Medulla oblongata (tissue), 1 donor: ENCODE data around the gene CRTC2.
"Not testable (repeated sequence)": the region's sequence is repeated elsewhere in the genome, so short reads cannot be mapped to it uniquely, and the experiment has no call there.

Experiments
- DNase-seq: peaks from one replicate; pipeline ENCODE4 v3.0.0-alpha.2; 2015; ENCODE audit errors: extremely low spot score

CRTC2 gene

GRCh38 chr1:153928791-153929341, 29.5 kb downstream of the CRTC2 start:
- peak; percentile 91 for DNase-seq

GRCh38 chr1:153928245-153928644, 30.2 kb downstream of the CRTC2 start:
- DNase-seq, result peak; percentile 20

GRCh38 chr1:153926405-153926804, 32.0 kb downstream of the CRTC2 start:
- no peak for DNase-seq

- DNase-seq, result peak; percentile 100
Measured at GRCh38 chr1:153922972-153923925, 35.2 kb downstream of the CRTC2 start, which contains the start of gene GATAD2B. TSS of gene GATAD2B (minus strand) at chr1:153922972. CDS start at chr1:153828347, 94,625 bp downstream.

GRCh38 chr1:153922076-153922971, 36.1 kb downstream of the CRTC2 start:
- DNase-seq, result peak; percentile 40

- no peak for DNase-seq
Measured at GRCh38 chr1:153921803-153922075, 36.7 kb downstream of the CRTC2 start.

GRCh38 chr1:153921080-153921802, 37.2 kb downstream of the CRTC2 start:
- DNase-seq, result no peak

GRCh38 chr1:153919876-153920852, 38.2 kb downstream of the CRTC2 start:
- peak; percentile 34 for DNase-seq

GRCh38 chr1:153916297-153916696, 42.1 kb downstream of the CRTC2 start:
- DNase-seq, result no peak

GRCh38 chr1:153912349-153912748, 46.1 kb downstream of the CRTC2 start:
- no peak for DNase-seq

GRCh38 chr1:153910560-153910959, 47.9 kb downstream of the CRTC2 start:
- not testable (repeated sequence) for DNase-seq

- DNase-seq, result no peak
Measured at GRCh38 chr1:153908071-153908470, 50.3 kb downstream of the CRTC2 start.

- no peak for DNase-seq
Measured at GRCh38 chr1:153907134-153907533, 51.3 kb downstream of the CRTC2 start.

- no peak for DNase-seq
Measured at GRCh38 chr1:153906396-153906795, 52.0 kb downstream of the CRTC2 start.

- DNase-seq, result not testable (repeated sequence)
Measured at GRCh38 chr1:153905908-153906307, 52.5 kb downstream of the CRTC2 start.

- no peak for DNase-seq
Measured at GRCh38 chr1:153903841-153904455, 54.5 kb downstream of the CRTC2 start.

- no peak for DNase-seq
Measured at GRCh38 chr1:153899509-153899908, 58.9 kb downstream of the CRTC2 start.
